Astrocyte of the cerebellum (primary cell): ENCODE measurements around the gene CYP39A1.

Experiments used
- DNase-seq: peaks from one replicate; pipeline ENCODE4 v3.0.0-alpha.2; 2011; ENCODE audit warnings: low read depth
- H3K4me3 ChIP-seq: 2 replicates; pipeline ENCODE4 v1.5.1; 2011; ENCODE audit warnings: mild to moderate bottlenecking, low read depth, low read length, moderate library complexity
- in situ Hi-C: cut with HindIII; loops from 2 replicates; pipeline ENCODE4 v1.10.0; 2017; ENCODE audit warnings: low sequenced_read_pairs
- TF ChIP-seq, protein P1 (sequence below): IDR thresholded peaks from 2 replicates; pipeline ENCODE4 v1.5.1; 2012; ENCODE audit warnings: low read length, low read depth, moderate library complexity, mild to moderate bottlenecking; ENCODE audit errors: missing control alignments

CYP39A1 gene

DNA sequence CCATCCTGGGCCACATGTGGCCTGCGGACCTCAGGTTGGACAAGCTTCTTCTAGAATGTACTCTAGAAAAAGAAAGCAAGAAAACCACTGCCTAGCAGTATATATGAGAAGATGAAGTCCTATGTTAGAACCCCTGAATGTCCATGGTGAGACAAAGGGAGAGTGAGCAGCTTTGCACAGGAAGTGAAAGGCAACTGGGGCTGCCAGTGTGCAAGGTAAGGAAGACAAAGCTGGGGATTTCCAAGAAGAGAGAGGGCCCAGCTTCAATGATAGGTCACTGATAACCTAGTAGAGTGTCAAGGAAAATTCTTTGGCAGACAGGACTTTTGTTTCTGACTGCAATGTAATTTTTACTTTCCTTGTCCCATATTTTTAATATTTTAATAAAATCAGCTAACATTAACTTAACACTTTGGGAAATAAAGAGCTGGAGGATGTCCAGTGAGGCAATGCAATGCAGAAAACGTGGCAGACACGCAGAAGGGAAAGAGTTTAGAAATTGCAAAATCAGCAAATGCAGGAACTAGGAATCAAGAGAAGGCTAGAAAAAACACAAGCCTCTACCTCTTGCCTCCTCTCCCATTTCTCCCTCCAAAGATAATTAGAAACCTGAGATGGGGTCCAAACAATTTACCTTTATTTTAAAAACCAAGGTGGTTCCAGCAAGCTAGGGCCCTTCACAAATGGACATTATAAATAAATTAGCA is 47.4 kb downstream of the CYP39A1 start:
- DNase-seq: no peak
- no peak overlapping the region for H3K4me3 ChIP-seq
- TF ChIP-seq, protein P1, sequence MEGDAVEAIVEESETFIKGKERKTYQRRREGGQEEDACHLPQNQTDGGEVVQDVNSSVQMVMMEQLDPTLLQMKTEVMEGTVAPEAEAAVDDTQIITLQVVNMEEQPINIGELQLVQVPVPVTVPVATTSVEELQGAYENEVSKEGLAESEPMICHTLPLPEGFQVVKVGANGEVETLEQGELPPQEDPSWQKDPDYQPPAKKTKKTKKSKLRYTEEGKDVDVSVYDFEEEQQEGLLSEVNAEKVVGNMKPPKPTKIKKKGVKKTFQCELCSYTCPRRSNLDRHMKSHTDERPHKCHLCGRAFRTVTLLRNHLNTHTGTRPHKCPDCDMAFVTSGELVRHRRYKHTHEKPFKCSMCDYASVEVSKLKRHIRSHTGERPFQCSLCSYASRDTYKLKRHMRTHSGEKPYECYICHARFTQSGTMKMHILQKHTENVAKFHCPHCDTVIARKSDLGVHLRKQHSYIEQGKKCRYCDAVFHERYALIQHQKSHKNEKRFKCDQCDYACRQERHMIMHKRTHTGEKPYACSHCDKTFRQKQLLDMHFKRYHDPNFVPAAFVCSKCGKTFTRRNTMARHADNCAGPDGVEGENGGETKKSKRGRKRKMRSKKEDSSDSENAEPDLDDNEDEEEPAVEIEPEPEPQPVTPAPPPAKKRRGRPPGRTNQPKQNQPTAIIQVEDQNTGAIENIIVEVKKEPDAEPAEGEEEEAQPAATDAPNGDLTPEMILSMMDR: no peak
- in situ Hi-C loops: no loop called here

DNA sequence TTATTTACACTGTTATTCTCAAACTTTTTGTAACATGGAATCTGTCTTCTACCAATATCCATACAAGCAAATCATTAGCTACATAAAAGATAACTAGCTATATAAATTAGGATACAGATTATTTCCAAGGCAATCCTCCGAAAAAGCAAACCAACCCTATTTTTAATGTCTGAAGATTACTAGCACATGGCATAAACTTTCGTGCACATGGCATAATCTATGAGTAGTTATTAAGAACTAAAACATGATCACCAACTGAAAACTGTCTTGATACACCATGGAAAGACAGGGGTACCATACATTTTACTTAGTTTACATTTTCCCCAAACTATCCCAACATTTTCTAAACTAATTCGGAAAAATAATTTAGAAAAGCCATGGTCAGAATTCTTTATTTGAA is 54.4 kb downstream of the CYP39A1 start:
- TF ChIP-seq, protein P1: no peak
- no peak overlapping the region for H3K4me3 ChIP-seq
- DNase-seq: no peak
- in situ Hi-C loops: no loop called here

DNA sequence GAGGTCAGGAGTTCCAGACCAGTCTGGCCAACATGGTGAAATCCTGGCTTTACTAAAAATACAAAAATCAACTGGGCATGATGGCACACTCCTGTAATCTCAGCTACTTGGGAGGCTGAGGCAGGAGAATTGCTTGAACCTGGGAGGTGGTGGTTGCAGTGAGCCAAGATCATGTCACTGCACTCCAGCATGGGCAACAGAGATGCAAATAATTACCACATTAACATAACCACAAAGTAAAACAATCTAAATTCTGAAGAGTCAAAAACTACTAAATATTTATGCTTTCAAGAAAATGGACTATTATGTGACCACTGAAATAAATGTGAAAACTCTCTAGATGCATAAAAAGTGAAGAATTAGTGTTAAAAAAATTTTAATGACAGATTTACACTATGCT is 59.9 kb downstream of the CYP39A1 start:
- DNase-seq: no peak
- in situ Hi-C loops: no loop called here
- no peak overlapping the region for H3K4me3 ChIP-seq
- TF ChIP-seq, protein P1: no peak

DNA sequence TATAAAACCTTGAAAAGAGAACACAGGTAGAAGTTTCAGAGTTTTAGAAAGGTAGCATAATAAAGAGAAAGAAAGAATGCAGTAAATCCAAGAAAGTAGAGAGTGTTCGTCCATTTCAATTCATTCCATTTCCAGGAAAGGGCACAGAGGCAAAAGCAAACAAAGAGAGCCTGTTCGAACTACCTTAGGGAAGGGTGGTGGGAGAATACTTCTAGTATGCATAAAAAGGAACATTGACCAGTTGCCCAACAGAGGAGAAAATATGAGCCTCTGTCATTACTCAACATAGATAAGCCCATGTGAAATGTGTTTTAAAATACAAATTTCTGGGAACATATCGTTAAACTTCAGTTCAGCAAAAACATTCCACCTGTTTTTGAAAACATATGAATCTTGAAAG is 60.6 kb downstream of the CYP39A1 start:
- in situ Hi-C loops: no loop called here

DNA sequence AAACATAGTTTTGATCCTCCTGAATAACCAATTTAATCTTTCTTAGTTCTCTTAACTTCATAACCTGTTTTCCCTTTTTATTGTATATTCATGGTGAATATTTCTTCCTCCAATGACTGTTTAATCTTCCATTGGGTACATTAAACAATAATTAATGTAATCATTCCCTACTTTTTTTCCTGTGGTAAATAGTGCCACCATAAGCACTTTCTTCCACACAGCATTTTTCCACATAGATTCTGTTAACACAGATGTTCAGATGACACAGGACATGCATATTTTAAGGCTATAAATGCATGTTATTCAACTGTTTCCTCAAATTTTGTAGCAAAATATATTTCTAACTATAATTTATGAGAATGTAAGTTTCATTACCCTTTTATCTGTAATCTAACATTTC is 61.9 kb downstream of the CYP39A1 start:
- TF ChIP-seq, protein P1: no peak
- in situ Hi-C loops: no loop called here

More for the DNA sequence above, 60.6 kb downstream of the CYP39A1 start:
- no peak overlapping the region for H3K4me3 ChIP-seq
- no peak for DNase-seq
- TF ChIP-seq, protein P1: no peak

DNA sequence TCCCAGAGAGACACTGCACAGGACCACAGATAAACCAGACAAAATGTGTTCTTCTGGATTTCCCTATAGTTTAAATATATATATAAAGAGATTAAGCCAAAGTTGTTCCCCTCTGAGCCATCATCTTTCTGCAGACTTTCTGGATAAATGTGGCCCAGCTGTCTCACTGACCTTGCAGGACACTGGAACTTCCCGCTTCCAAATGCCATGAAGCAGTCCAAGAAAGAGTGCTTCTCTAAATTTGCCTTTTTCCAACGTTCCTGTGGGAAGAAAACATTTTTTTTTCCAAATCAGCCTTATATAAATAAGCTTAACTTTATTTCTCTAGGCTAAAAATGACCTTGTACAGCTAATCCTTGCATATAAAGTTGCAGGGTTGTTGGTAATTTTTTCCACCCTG is 65.7 kb downstream of the CYP39A1 start:
- TF ChIP-seq, protein P1: no peak
- H3K4me3 ChIP-seq: no peak overlapping the region
- DNase-seq: no peak
- in situ Hi-C loops: no loop called here

More for the DNA sequence above, 61.9 kb downstream of the CYP39A1 start:
- no peak for DNase-seq
- no peak overlapping the region for H3K4me3 ChIP-seq
